ENCODE measurements around the gene ASB3. TPM values are rescaled to one million over a fixed set of nuclear protein-coding genes. Genes with fewer than 3 reads are reported as not detected.

ASB3 gene
- polyA plus RNA-seq, 3 donors = 6.7 to 14.9 (median 8.1) TPM

GRCh38 chr2:53801547-53801946 is 14.8 kb upstream of the ASB3 start:
- no peaks in the 10 kb centered on the region for H3K79me2 ChIP-seq (ENCODE audit: insufficient read depth, low read length)

GRCh38 chr2:53793821-53794220 is 7.1 kb upstream of the ASB3 start:
- H3K27me3 Mint-ChIP-seq (ENCODE audit: low read depth in 3 of 3) = no peaks in the 10 kb centered on the region
- Histone ChIP-seq H3K4me2 (replicated peaks; ENCODE audit: extremely low read depth, low read length, poor library complexity, severe bottlenecking) (no peak overlapping the region), H4K20me1 (ENCODE audit: insufficient read depth, low read length) (peaks cover 6% of the 10 kb centered on the region), H3K36me3 (replicated peaks in 1 of 2; ENCODE audit: control insufficient read depth in 1 of 2, insufficient read depth in 2 of 2, low read length in 2 of 2) (peaks cover 36 to 50% of the 10 kb centered on the region in 2 donors), H3K4me3 (replicated peaks in 1 of 3; ENCODE audit: low read depth in 2 of 3, low read length in 3 of 3) (no peak overlapping the region), H3K9ac (ENCODE audit: insufficient read depth, low read length, poor library complexity, severe bottlenecking) (no peak overlapping the region), H3K27ac (ENCODE audit: low read depth in 1 of 2, low read length in 2 of 2) (no peak overlapping the region), H3K79me2 (ENCODE audit: insufficient read depth, low read length) (peaks cover 49% of the 10 kb centered on the region), H3K27me3 (ENCODE audit: control insufficient read depth in 2 of 2, insufficient read depth in 2 of 2, low read length in 2 of 2) (no peaks in the 10 kb centered on the region), H3K9me3 (replicated peaks in 1 of 2; ENCODE audit: control insufficient read depth in 1 of 2, insufficient read depth in 1 of 2, low read length in 2 of 2) (no peaks in the 10 kb centered on the region), H2AFZ (ENCODE audit: insufficient read depth, low read depth, low read length, poor library complexity, severe bottlenecking) (no peak overlapping the region), H3K4me1 (ENCODE audit: control insufficient read depth in 1 of 2, insufficient read depth in 2 of 2, low read length in 2 of 2) (no peaks in the 10 kb centered on the region)
- DNase-seq = no peak
- H3K4me1 Mint-ChIP-seq = peaks cover 3% of the 10 kb centered on the region
- TF ChIP-seq CTCF (IDR thresholded peaks at IDR 0.05) = no peak
- H3K4me3 Mint-ChIP-seq = no peak overlapping the region
- WGBS (ENCODE audit: insufficient coverage) = 100% methylated on average over 1 of the region's 3 CpGs
- intact Hi-C loops (cut with micrococcal nuclease) = no loop called here
- peaks cover 30 to 45% of the 10 kb centered on the region in 2 donors for H3K36me3 Mint-ChIP-seq
- H3K9me3 Mint-ChIP-seq = no peaks in the 10 kb centered on the region
- no peak overlapping the region for H3K27ac Mint-ChIP-seq

More at GRCh38 chr2:53801547-53801946, 14.8 kb upstream of the ASB3 start:
- Histone ChIP-seq H3K9ac (ENCODE audit: insufficient read depth, low read length, poor library complexity, severe bottlenecking) (no peak overlapping the region), H2AFZ (ENCODE audit: insufficient read depth, low read depth, low read length, poor library complexity, severe bottlenecking) (no peak overlapping the region), H3K27ac (ENCODE audit: low read depth in 1 of 2, low read length in 2 of 2) (no peak overlapping the region), H3K27me3 (ENCODE audit: control insufficient read depth in 2 of 2, insufficient read depth in 2 of 2, low read length in 2 of 2) (no peaks in the 10 kb centered on the region), H3K9me3 (replicated peaks in 1 of 2; ENCODE audit: control insufficient read depth in 1 of 2, insufficient read depth in 1 of 2, low read length in 2 of 2) (no peaks in the 10 kb centered on the region), H4K20me1 (ENCODE audit: insufficient read depth, low read length) (no peaks in the 10 kb centered on the region), H3K4me3 (replicated peaks in 1 of 3; ENCODE audit: low read depth in 2 of 3, low read length in 3 of 3) (no peak overlapping the region), H3K4me1 (ENCODE audit: control insufficient read depth in 1 of 2, insufficient read depth in 2 of 2, low read length in 2 of 2) (no peaks in the 10 kb centered on the region), H3K4me2 (replicated peaks; ENCODE audit: extremely low read depth, low read length, poor library complexity, severe bottlenecking) (no peak overlapping the region), H3K36me3 (replicated peaks in 1 of 2; ENCODE audit: control insufficient read depth in 1 of 2, insufficient read depth in 2 of 2, low read length in 2 of 2) (peaks cover 61 to 96% of the 10 kb centered on the region in 2 donors)
- TF ChIP-seq CTCF (IDR thresholded peaks at IDR 0.05) = no peak
- Mint-ChIP-seq H3K9me3 (no peaks in the 10 kb centered on the region), H3K36me3 (peaks cover 62 to 76% of the 10 kb centered on the region in 2 donors), H3K27me3 (ENCODE audit: low read depth in 3 of 3) (no peaks in the 10 kb centered on the region), H3K4me1 (no peaks in the 10 kb centered on the region), H3K4me3 (no peak overlapping the region), H3K27ac (no peak overlapping the region)
- intact Hi-C loops (cut with micrococcal nuclease) = no loop called here
- no peak for DNase-seq

Measured in CD14-positive monocyte (primary cell).